ENCODE results near the gene SLC20A1. TPM values are rescaled to one million over a fixed set of nuclear protein-coding genes. Genes with fewer than 3 reads are reported as not detected.

The SLC20A1 gene
- total RNA-seq, 2 donors from 2014 or later, result 70.8 to 149 TPM

DNA sequence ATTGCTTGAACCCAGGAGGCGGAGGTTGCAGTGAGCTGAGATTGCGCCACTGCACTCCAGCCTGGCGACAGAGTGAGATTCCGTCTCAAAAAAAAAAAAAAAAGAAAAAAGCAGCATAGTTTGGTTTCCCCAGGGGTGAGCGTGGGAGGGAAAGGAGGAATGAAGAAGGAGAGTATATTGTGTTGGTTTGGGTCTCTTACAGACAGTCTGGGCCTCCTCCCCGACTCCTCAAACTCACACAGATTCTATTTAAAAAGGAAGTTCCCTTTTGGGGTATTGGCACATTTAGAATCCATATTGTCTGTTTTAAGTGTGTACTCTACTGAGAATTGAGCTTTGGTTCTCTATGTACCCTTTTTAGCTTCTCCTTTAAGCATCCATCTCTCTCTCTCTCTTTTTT is 27.4 kb upstream of the SLC20A1 start:
- Mint-ChIP-seq H3K36me3 (no peaks in the 10 kb centered on the region), H3K9me3 (no peaks in the 10 kb centered on the region), H3K27ac (no peak overlapping the region)
- DNase-seq (ENCODE audit: low spot score in 2 of 2) (no peak), ATAC-seq (no peak)

DNA sequence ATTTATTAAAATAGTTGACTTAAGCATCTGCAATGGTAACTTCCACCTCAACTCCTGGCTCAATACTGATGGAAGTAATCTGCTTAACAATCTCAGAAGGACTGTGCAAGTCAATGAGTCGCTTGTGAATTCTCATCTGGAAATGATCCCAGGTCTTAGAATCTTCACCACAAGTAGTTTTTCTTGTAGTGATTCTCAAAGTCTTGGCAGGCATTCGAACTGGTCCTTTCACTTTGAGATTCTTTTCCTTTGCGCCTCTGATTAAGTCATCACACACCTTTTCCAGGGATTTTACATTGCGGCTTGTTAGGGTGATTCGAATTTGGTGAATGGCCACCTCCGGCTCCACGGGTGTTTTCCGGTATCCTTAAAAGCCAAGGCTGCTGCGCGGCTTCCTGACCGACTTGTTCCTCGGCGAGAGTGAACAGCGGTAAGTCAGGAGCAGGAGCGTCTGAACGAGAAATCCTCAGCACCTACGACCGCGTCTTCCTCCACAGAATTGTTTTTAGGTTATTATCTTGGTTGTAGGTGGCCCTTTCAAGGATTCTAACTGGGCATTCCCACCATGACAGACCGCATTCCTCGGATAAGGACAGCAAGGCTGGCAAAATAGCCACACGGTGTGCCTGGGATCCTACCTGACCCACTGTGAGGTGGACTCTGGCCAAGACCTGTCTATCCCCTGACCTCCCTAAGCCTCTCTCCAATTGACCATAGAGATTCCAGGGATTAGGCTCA is 23.8 kb upstream of the SLC20A1 start:
- Mint-ChIP-seq H3K9me3 (no peaks in the 10 kb centered on the region), H3K27ac (no peak overlapping the region), H3K36me3 (no peaks in the 10 kb centered on the region)
- no peak for DNase-seq (ENCODE audit: low spot score in 2 of 2)
- no peak for ATAC-seq

DNA sequence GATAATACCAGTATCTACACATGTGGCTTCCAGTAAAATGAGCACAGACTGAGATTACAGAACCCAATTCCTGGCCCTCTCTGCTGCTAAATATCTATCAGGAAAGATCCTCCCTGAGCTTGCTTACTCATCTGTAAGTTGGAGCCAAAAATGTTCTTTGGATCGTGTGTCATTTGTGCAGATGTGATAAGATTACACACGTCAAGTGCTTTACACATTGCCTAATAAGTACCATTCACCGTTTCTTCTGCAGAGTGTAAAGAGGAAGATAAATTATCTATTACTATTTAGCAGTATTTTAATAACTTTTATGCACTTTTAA is 23.2 kb upstream of the SLC20A1 start:
- no peak for DNase-seq (ENCODE audit: low spot score in 2 of 2)
- H3K36me3 Mint-ChIP-seq, result no peaks in the 10 kb centered on the region
- H3K27ac Mint-ChIP-seq, result no peak overlapping the region
- ATAC-seq, result no peak
- H3K9me3 Mint-ChIP-seq, result no peaks in the 10 kb centered on the region

DNA sequence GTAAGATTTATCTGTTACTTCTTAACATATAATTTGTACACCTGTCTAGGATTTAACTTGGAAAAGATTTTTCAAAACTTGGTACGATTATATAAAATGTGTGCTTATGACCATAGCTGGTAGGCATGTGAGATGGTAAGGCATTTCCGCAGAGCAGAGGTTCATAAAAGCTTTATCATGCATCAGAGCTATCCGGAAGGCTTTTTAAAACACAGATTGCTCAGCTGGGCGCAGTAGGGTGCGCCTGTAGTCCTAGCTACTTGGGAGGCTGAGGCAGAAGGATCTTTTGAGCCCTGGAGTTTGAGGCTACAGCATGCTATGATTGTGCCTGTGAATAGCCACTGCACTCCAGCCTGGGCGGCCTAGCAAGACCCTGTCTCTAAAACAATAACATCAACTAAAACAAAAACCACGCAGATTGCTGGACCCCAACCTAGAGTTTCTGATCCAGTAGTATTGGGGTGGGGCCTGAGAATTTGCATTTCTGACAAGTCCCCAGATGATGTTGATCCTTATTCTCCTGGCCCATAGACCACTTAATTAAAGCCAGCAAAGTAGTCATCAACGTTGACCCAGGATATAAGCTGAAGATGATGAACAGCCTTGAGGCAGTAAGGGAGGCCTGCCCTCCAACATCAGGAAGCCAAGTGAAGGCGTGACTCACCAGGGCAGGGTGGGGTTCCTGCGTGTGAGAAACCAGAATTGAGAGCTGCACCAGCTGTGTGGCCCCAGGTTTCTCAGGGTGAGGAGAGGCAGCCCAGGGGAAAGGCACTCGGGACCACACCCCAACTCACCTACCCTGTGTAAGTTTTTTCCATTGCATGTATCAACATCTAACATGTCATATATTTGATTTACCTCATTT is 21.6 kb upstream of the SLC20A1 start:
- Mint-ChIP-seq H3K27ac (no peak overlapping the region), H3K9me3 (no peaks in the 10 kb centered on the region), H3K36me3 (no peaks in the 10 kb centered on the region)
- DNase-seq (ENCODE audit: low spot score in 2 of 2), result peak; percentile 56 to 78
- ATAC-seq, result peak; percentile 85 to 88

DNA sequence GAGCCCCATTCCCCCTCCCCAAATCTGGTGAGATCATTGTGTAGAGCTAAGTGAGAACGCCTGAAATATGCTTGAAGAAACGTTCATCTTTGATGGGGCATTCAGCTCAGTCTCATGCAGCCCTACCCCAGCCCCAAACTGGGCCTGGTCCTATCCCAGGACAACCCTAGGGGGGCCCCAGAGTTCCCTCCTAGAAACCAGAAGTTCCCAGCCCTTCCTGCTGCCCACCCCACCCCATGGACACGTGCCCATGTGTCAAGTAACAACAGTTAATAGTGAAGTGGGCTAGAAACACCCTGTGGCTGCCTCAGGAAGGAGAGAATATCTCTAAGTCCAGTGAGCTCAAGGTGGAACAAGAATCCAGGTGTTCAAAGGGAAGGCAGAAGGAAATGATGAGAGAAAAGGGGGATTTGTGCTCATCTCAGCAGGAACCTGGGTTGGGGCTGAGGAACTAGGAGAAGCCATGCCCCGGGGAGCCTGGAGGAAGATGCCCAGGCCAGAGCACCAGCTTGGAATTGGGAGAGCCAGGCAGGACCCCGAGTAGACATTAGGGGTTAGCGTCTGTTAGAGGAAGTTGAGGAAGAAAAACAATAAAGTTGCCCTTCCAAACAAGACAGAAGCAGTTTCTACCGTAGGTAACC is 20.1 kb upstream of the SLC20A1 start:
- Mint-ChIP-seq H3K9me3 (no peaks in the 10 kb centered on the region), H3K27ac (peak overlapping the region in 1 of 2 donors; percentile 88), H3K36me3 (no peaks in the 10 kb centered on the region)
- DNase-seq (ENCODE audit: low spot score in 2 of 2), result no peak
- ATAC-seq, result no peak

DNA sequence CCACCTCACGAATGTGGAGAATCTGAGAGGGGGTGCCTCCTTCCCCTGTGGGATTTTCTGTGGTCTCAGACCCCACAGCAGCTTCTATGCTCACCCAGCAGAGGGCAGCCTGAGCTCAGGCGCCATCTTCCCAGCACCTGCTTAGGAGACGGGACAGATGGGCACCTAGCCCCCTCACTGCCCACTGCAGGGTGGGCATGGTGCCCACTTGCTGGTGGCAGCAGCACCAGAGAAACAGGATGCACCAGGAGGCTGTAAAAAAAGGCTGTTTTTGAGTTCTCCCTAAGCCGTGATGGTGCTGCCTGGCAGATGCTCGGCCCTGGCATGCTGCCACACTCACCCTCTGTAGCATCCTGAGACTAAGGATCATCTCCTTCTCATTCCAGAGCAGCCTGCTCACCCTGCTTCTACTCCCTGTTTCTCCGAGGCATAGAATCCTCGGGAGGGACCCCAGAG is 19.1 kb upstream of the SLC20A1 start:
- Mint-ChIP-seq H3K9me3 (no peaks in the 10 kb centered on the region), H3K36me3 (no peaks in the 10 kb centered on the region), H3K27ac (peak overlapping the region; percentile 44 to 88)
- ATAC-seq (peak; percentile 60 to 72), DNase-seq (ENCODE audit: low spot score in 2 of 2) (peak; percentile 69 to 73)

DNA sequence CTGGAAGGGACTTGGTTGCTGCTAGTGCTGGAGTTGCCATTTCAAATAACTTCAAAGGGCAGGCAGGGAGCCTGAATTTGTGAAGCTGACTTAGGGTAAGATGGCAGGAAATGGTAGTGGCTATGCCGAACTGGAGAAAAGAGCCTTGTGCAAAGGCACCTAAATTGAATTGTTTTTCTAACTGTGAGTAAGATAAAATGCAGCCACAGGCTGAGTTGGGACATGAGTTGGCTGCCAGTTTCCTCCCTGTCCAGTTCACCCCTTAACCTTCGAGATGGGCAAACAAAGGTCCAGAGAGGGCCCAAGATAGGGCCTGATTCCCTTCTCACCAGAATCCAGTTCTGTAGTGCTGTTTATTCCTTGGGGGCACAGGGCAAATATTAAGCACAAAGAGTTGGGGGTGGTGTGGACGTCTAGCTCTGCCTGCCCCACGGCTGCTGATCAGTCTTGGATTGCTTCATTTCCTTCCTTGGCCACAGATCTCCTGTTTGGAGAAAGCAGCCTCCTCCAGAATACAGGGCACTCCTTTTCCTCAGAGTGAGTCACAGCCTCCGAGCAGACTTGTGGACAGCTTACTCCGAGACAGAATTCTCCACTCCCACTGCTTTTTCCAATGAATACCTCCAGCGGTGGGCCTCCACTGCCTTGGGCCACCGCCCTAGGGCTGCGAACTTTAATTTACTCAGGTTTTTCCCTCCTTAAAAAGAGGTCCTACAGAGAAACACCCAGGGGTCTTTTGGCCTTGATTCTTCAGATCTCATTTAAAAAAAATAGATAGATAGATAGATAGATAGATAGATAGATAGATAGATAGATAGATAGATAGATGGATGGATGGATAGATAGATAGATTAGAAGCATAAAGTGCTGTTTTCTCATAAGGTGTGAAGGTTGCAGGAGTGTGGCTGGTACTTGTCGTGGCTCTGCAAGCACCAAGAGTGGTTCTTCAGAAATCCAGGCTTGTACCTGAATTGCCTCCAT is 18.4 kb upstream of the SLC20A1 start:
- H3K9me3 Mint-ChIP-seq, result no peaks in the 10 kb centered on the region
- no peak for DNase-seq (ENCODE audit: low spot score in 2 of 2)
- no peaks in the 10 kb centered on the region for H3K36me3 Mint-ChIP-seq
- H3K27ac Mint-ChIP-seq, result peak overlapping the region; percentile 44 to 88
- peak; percentile 7 to 9 for ATAC-seq

DNA sequence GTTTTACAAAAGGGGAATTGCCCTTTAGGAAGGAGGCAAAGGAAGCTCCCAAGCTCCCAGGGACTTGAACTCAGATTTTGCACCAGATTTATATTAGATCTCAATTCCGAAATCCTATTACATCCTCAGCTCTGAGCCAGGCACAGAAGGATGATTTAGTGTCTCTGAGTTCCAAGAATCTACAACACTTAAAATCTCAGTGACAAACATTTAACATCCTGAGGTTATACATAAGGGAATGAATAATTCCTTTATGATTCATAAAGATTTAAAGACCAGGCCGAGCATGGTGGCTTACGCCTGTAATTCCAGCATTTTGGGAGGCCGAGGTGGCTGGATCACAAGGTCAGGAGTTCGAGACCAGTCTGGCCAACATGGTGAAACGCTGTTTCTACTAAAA is 16.5 kb upstream of the SLC20A1 start:
- DNase-seq (ENCODE audit: low spot score in 2 of 2), result no peak
- Mint-ChIP-seq H3K9me3 (no peaks in the 10 kb centered on the region), H3K36me3 (no peaks in the 10 kb centered on the region), H3K27ac (peak overlapping the region in 1 of 2 donors; percentile 81)
- ATAC-seq, result no peak

DNA sequence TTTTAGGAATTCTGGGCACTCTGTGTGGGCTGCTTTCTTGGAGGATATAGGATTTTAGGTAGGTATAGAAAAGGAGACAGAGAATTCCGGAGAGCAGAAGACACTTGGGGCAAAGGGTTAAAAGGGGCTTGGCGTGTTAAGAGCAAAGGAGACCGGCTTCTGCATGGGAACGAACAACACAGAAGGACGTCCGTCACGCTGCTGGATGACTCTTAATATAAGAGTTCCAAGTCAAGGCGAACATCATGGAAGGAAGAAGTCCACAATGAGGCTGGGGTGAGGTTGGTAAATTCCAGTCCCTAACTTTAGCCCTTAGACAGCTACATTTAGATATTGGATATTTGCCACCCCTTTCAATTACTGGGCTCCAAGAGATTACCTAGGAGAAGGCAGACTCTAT is 15.9 kb upstream of the SLC20A1 start:
- H3K36me3 Mint-ChIP-seq, result no peaks in the 10 kb centered on the region
- no peak for ATAC-seq
- no peaks in the 10 kb centered on the region for H3K9me3 Mint-ChIP-seq
- H3K27ac Mint-ChIP-seq, result peak overlapping the region in 1 of 2 donors; percentile 81
- no peak for DNase-seq (ENCODE audit: low spot score in 2 of 2)

DNA sequence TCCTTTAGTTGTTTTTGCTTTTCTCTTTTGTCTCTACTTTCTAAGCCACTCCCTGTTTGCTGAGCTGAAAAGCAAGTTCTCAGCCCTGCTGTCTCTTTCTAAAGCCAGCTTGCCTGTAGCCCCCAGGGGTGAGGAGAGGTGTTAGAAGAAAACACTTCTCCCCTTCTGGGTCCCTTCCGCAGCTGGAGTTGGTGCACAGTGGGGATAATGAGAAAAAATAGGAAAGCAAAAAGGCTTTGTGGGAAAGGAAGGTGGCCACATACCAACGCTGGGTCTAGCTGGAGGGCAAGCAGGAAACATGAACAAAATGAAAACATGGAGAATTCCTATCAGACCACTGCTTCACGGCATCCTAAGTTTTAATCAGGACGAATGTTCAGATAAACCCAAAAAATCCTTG is 15.5 kb upstream of the SLC20A1 start:
- peak overlapping the region in 1 of 2 donors; percentile 81 for H3K27ac Mint-ChIP-seq
- no peaks in the 10 kb centered on the region for H3K9me3 Mint-ChIP-seq
- DNase-seq (ENCODE audit: low spot score in 2 of 2) (no peak), ATAC-seq (no peak)
- H3K36me3 Mint-ChIP-seq, result no peaks in the 10 kb centered on the region

DNA sequence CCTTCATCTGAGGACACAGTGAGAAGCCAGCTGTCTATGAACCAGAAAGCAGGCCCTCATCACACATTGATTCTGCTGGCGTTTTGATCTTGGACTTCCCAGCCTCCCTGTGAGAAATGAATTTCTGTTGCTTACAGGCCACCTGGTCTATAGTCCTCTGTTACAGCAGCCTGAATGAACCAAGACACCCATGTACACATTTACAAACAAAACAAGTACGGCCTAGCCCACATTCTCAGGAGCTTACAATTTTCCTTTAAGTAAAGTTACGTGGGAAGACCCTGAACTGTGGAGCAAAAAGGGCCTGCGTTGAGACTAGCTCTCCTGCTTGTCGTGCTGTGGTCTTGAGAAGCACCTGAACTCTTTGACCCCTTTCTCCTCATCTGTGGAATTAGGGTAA is 12.0 kb upstream of the SLC20A1 start:
- H3K27ac Mint-ChIP-seq, result no peak overlapping the region
- DNase-seq (ENCODE audit: low spot score in 2 of 2) (no peak), ATAC-seq (no peak)
- no peaks in the 10 kb centered on the region for H3K36me3 Mint-ChIP-seq
- H3K9me3 Mint-ChIP-seq, result no peaks in the 10 kb centered on the region

DNA sequence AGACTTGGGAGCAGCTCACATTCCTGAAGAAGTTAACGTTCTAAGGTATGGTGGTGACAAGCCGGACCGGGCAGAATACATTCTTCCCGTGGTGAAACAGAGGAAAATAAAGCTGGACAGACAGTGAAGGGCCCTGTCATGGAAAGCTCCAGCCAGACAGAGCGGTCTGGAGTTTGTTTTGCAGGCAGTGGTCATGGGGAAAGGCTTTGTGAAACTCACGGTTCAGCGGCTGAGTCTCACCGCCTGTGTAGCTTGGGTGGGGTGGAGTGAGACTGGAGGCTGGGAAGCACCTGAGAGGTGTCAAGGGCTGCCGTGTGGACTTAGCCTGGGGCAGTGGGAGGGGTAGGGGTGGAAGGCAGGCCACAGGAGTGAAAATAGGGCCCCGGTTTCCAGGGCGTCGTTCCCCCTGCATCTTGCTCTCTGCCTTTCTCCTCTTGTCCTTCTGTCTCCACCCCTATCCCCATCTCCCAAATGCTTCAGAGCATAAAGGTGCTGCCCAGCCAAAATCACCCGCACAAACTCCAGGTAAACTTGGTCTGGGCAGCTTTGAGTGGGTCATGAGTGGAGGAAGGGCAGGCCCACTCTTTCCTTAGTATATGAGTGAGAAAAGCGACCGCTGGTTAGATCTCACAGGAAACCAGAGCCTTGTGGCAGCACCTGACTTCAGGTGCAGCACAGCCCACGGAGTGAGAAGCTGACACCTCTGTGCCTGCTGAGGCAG is 11.4 kb upstream of the SLC20A1 start:
- no peaks in the 10 kb centered on the region for H3K36me3 Mint-ChIP-seq
- no peaks in the 10 kb centered on the region for H3K9me3 Mint-ChIP-seq
- no peak overlapping the region for H3K27ac Mint-ChIP-seq
- ATAC-seq (no peak), DNase-seq (ENCODE audit: low spot score in 2 of 2) (no peak)

DNA sequence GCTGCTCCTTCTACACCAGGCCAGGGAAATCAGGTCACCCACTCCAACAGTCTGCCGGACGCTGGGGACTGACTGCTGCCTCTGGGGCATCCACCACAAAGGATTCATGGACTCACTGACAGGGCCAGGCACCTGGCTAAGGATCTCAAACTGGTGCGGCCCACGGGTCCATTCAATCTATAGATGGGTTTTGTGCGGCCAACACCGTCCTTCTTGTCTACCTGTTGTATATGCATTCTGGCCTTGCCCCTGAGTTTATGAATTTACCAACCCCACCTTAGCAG is 10.9 kb upstream of the SLC20A1 start:
- no peak for ATAC-seq
- DNase-seq (ENCODE audit: low spot score in 2 of 2), result no peak
- no peaks in the 10 kb centered on the region for H3K9me3 Mint-ChIP-seq
- no peak overlapping the region for H3K27ac Mint-ChIP-seq
- no peaks in the 10 kb centered on the region for H3K36me3 Mint-ChIP-seq

DNA sequence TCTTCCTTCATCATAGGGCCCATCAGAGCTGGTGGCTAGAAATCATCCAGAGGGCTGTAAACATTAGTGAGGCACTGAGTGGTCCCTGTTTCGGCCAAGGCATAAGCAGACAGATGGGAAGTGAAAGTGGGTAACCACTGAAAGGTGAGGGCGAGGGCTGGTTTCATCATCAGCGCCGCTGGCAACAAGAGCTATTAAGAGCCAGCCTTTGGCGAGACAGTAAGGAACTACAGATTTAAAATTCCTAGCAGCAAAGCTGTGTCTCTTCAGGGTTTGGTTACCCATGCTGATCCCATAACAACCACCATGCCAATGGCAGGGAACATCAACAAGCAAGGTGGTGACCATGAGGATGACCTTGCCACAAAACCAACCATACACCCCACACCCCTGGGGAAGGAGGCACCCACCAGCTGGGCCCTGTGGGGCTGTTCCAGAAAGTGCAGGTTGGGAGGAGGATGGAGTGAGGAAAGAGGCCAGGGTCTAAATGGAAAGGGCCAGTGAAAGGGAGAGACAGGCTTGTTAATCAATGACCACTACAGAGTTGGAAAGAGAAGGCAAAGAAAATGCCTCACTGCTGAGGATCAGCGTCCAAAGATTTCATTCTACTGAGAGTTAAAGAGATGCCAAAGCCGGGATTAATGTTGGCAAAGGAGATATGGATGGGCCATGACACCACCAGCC is 9.0 kb upstream of the SLC20A1 start:
- peaks cover 0 to 5% of the 10 kb centered on the region in 2 donors for H3K36me3 Mint-ChIP-seq
- H3K27ac Mint-ChIP-seq, result no peak overlapping the region
- ATAC-seq (peak; percentile 60 to 83), DNase-seq (ENCODE audit: low spot score in 2 of 2) (no peak)
- no peaks in the 10 kb centered on the region for H3K9me3 Mint-ChIP-seq

DNA sequence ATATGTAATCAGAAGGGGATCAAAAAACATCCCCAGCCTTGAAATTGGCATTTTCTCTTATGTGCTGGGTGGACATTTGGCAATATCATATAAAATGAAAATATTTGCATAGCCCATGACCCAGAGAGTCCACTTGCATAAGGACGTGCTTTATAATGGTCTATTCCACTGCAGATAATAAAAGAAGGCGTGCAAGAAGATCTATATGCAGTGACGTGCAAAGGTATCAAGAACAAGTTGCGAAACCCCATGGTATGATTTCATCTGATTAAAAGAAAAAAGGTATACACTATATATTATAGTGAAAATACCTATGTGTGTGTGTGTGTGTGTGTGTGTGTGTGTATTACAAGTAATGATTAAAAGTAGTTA is 8.5 kb upstream of the SLC20A1 start:
- H3K36me3 Mint-ChIP-seq, result peaks cover 0 to 5% of the 10 kb centered on the region in 2 donors
- ATAC-seq (no peak), DNase-seq (ENCODE audit: low spot score in 2 of 2) (no peak)
- no peak overlapping the region for H3K27ac Mint-ChIP-seq
- no peaks in the 10 kb centered on the region for H3K9me3 Mint-ChIP-seq
